Measurements from ENCODE around the gene MDK.

DNA sequence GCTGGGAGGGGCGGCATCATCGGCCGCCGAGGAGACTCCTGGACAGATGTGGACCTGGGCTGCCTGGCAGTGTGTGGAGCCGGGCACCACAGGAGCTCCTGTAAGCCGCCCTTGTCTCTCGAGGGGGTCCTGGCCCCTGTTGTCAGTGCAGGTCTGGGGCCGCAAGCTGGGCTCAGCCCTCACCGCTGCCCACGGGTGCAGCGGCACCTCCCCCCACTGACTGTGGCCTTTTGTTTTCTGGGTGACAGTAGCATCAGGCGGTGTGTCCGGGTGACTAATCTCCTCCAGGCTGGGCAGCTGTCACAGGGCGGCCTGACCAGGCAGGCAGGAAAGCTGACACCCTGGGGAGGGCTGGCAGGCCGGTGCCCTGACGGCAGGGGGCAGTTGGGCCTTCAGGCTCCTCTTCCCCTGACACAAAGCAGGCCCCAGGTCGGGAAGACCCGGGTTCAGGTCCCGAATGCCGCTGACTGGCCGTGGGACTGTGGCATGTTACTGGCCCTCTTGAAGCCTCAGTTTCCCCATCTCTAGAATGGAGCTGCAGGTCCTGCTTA lies 17.9 kb upstream of the MDK start:
- TF ChIP-seq, protein P1, sequence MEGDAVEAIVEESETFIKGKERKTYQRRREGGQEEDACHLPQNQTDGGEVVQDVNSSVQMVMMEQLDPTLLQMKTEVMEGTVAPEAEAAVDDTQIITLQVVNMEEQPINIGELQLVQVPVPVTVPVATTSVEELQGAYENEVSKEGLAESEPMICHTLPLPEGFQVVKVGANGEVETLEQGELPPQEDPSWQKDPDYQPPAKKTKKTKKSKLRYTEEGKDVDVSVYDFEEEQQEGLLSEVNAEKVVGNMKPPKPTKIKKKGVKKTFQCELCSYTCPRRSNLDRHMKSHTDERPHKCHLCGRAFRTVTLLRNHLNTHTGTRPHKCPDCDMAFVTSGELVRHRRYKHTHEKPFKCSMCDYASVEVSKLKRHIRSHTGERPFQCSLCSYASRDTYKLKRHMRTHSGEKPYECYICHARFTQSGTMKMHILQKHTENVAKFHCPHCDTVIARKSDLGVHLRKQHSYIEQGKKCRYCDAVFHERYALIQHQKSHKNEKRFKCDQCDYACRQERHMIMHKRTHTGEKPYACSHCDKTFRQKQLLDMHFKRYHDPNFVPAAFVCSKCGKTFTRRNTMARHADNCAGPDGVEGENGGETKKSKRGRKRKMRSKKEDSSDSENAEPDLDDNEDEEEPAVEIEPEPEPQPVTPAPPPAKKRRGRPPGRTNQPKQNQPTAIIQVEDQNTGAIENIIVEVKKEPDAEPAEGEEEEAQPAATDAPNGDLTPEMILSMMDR (IDR thresholded peaks at IDR 0.05) = no peak
- no peak for TF ChIP-seq POLR2A (IDR thresholded peaks at IDR 0.05)
